NCI-H1105 (cell line): ENCODE data around the gene MAGED1.
"Not testable (repeated sequence)": the region's sequence is repeated elsewhere in the genome, so short reads cannot be mapped to it uniquely, and the experiment has no call there.

ENCODE experiments used
- DNase-seq: peaks from one replicate; lab custom pipeline; 2025; lab: John Stamatoyannopoulos, UW

The MAGED1 gene

GRCh38 chrX:51896626-51897025 is 3.2 kb downstream of the MAGED1 start:
- no peak for DNase-seq

- no peak for DNase-seq
These were observed 6.3 kb downstream of the MAGED1 start for GRCh38 chrX:51899741-51900140.

- no peak for DNase-seq
These were observed 9.2 kb downstream of the MAGED1 start for GRCh38 chrX:51902510-51903050.

- DNase-seq, result not testable (repeated sequence)
These were observed 11.7 kb downstream of the MAGED1 start for GRCh38 chrX:51905152-51905551.

- DNase-seq, result no peak
These were observed 12.3 kb downstream of the MAGED1 start for GRCh38 chrX:51905711-51906110.

GRCh38 chrX:51917604-51918003 is 24.2 kb downstream of the MAGED1 start:
- DNase-seq, result no peak

GRCh38 chrX:51922561-51922960 is 29.1 kb downstream of the MAGED1 start:
- no peak for DNase-seq

GRCh38 chrX:51931566-51932150 is 38.2 kb downstream of the MAGED1 start:
- DNase-seq, result no peak
